T-helper 1 cell treated with Interleukin-12 subunit alpha and Interleukin-12 subunit beta and Interleukin-4 antibody, amounts not matched to agents 30 ng/mL and 1 ng/mL, for 36 hours (primary cell): Measurements from ENCODE around the gene ECI1. TPM values are rescaled to one million over a fixed set of nuclear protein-coding genes. Genes with fewer than 3 reads are reported as not detected.

Source experiments
- intact Hi-C: fragments of 100-400 bp; cut with micrococcal nuclease; formaldehyde crosslinking; loops from one replicate; pipeline ENCODE4 v1.15.1; 2024
- total RNA-seq: library from RNA; stranded (reverse); gene quantifications from 2 replicates; pipeline ENCODE4 v1.2.3, GENCODE V29; 2022

Gene ECI1
- total RNA-seq, 1 donor from 2014 or later, result 30.1 TPM

- intact Hi-C loops, result no loop called here
These were observed 16.6 kb downstream of the ECI1 start for GRCh38 chr16:2234813-2235170.

- intact Hi-C loops, result no loop called here
These were observed 17.2 kb downstream of the ECI1 start for GRCh38 chr16:2233872-2234812.

GRCh38 chr16:2233046-2233775 lies 18.2 kb downstream of the ECI1 start:
- intact Hi-C loops, result no loop called here

- intact Hi-C loops, result no loop called here
These were observed 19.0 kb downstream of the ECI1 start for GRCh38 chr16:2232094-2232990.

- intact Hi-C loops, result no loop called here
These were observed 20.1 kb downstream of the ECI1 start for GRCh38 chr16:2231016-2231931.

- intact Hi-C loops, result no loop called here
These were observed 21.0 kb downstream of the ECI1 start for GRCh38 chr16:2230376-2230775.

GRCh38 chr16:2229632-2230250 lies 21.6 kb downstream of the ECI1 start:
- intact Hi-C loops, result no loop called here

- intact Hi-C loops, result no loop called here
These were observed 22.3 kb downstream of the ECI1 start for GRCh38 chr16:2229091-2229490.

- intact Hi-C loops, result no loop called here
These were observed 23.1 kb downstream of the ECI1 start for GRCh38 chr16:2228161-2228824.

- intact Hi-C loops, result no loop called here
These were observed 24.5 kb downstream of the ECI1 start for GRCh38 chr16:2226918-2227317.

- intact Hi-C loops, result no loop called here
These were observed 25.1 kb downstream of the ECI1 start for GRCh38 chr16:2226245-2226793.

- intact Hi-C loops, result loop anchor here (1.0 to 5.0 kb wide), 11 partner anchors 9 to 553 kb away; partner anchors contain the start of genes ATP6V0C, CCNF, CEMP1 and ECI1
These were observed 27.4 kb downstream of the ECI1 start for GRCh38 chr16:2223942-2224486.

- intact Hi-C loops, result loop anchor here (1.0 to 5.0 kb wide), 11 partner anchors 8 to 553 kb away; partner anchors contain the start of genes ATP6V0C, CCNF, CEMP1 and ECI1
These were observed 28.0 kb downstream of the ECI1 start, which contains the start of gene E4F1 for GRCh38 chr16:2223221-2223941. TSS of gene E4F1 (plus strand) at chr16:2223591. CDS start at chr16:2223614, 23 bp downstream.

GRCh38 chr16:2216330-2216729 lies 35.1 kb downstream of the ECI1 start:
- intact Hi-C loops, result no loop called here

GRCh38 chr16:2214719-2214968 lies 36.7 kb downstream of the ECI1 start, which contains the start of gene PGP:
TSS of gene PGP (minus strand) at chr16:2214840. CDS start at chr16:2214777, 63 bp downstream.
- intact Hi-C loops, result loop anchor here (1.0 to 2.0 kb wide), 3 partner anchors 9 to 214 kb away; partner anchors contain the start of genes CCNF, MLST8 and RNPS1

- intact Hi-C loops, result loop anchor here (1.0 to 2.0 kb wide), 3 partner anchors 9 to 215 kb away; partner anchors contain the start of genes CCNF, MLST8 and RNPS1
These were observed 37.3 kb downstream of the ECI1 start for GRCh38 chr16:2213817-2214718.
